Vagina (tissue), 2 donors: Measurements from ENCODE around the gene TTC33.
A peak's percentile ranks its signal among the peaks of the same experiment; 100 is the strongest.

Experiments used
- CTCF ChIP-seq, 3 experiments: fragments of 450-650 bp in 2 of 3; fragments of 200-600 bp in 1 of 3; sonication (generic) in 1 of 3; IDR thresholded peaks; one replicate each; pipeline ENCODE4 v1.5.1; 2017 to 2019; ENCODE audit warnings: antibody characterized with exemption in 3 of 3, mild to moderate bottlenecking in 2 of 3, moderate library complexity in 2 of 3
- POLR2A ChIP-seq, 2 donors: fragments of 450-650 bp; IDR thresholded peaks; one replicate each; pipeline ENCODE4 v1.6.1; 2017; ENCODE audit warnings: antibody characterized with exemption in 2 of 2, mild to moderate bottlenecking in 2 of 2, moderate library complexity in 2 of 2
- POLR2AphosphoS5 ChIP-seq, 2 donors: sonication (generic); formaldehyde crosslinking; IDR thresholded peaks; one replicate each; pipeline ENCODE4 v1.9.0; 2017; ENCODE audit warnings: antibody characterized with exemption in 2 of 2, mild to moderate bottlenecking in 2 of 2, low read depth in 1 of 2; ENCODE audit not compliant: insufficient read depth in 1 of 2

DNA sequence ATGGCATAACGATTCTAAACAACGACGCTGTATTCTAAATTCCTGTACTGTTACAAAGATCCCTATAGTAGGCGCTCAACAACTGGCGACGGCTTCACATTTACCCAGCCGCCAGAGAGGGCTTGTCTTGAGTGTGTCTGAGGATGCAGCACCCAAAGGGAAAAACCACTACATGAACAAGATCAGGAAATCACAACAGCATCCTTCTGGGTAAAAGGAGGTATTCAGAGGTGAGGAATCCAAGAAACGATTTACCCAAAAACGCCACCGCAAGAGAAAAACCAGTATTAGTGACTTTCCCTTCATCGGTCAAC, 711 bp downstream of the TTC33 start:
- TF ChIP-seq CTCF (IDR thresholded peaks at IDR 0.05), result peak; percentile 26 to 33 (median 30)
- peak in 1 of 2 donors; percentile 52 for TF ChIP-seq POLR2AphosphoS5 (IDR thresholded peaks at IDR 0.05; ENCODE audit: insufficient read depth in 1 of 2, low read depth in 1 of 2)
- TF ChIP-seq POLR2A (IDR thresholded peaks at IDR 0.05), result no peak
